HepG2 (cell line): Measurements from ENCODE around the gene TMEM127. TPM values are rescaled to one million over a fixed set of nuclear protein-coding genes. Genes with fewer than 3 reads are reported as not detected.

Experiments
- BRCA1 ChIP-seq: sonication (generic); formaldehyde crosslinking; IDR thresholded peaks from 2 replicates; pipeline ENCODE4 v1.4.0; 2020; ENCODE audit warnings: missing genetic modification reagents
- CENPX ChIP-seq: sonication (generic); formaldehyde crosslinking; IDR thresholded peaks from 2 replicates; pipeline ENCODE4 v1.9.0; 2021; ENCODE audit warnings: mild to moderate bottlenecking, missing genetic modification reagents, moderate library complexity
- DPF2 ChIP-seq: sonication (generic); formaldehyde crosslinking; IDR thresholded peaks from 2 replicates; pipeline ENCODE4 v1.4.0; 2020; ENCODE audit warnings: mild to moderate bottlenecking, low read depth, missing genetic modification reagents, borderline replicate concordance
- FOXP1 ChIP-seq, 2 experiments: fragments of 450-650 bp in 1 of 2; IDR thresholded peaks; 2 replicates each; pipeline ENCODE4 v1.6.1; 2017 to 2018; ENCODE audit warnings: antibody characterized with exemption in 1 of 2
- KAT7 ChIP-seq: IDR thresholded peaks from 2 replicates; pipeline ENCODE4 v1.6.1; 2018; ENCODE audit warnings: borderline replicate concordance, missing compliant biosample characterization
- KMT2B ChIP-seq: IDR thresholded peaks from 2 replicates; pipeline ENCODE4 v1.6.1; 2016; ENCODE audit warnings: missing genetic modification reagents, missing compliant biosample characterization
- NONO ChIP-seq, 2 experiments: fragments of 450-650 bp in 1 of 2; sonication (generic) in 1 of 2; formaldehyde crosslinking in 1 of 2; IDR thresholded peaks in 1 of 2; conservative IDR thresholded peaks in 1 of 2; 2 replicates each; pipeline versions ENCODE4 v1.6.1 to v1.8.0; 2017 to 2022; ENCODE audit warnings: mild to moderate bottlenecking in 1 of 2, missing genetic modification reagents in 1 of 2, moderate library complexity in 1 of 2
- SKI ChIP-seq: fragments of 450-650 bp; IDR thresholded peaks from one replicate; pipeline ENCODE4 v1.6.1; 2018; ENCODE audit warnings: mild to moderate bottlenecking; ENCODE audit not compliant: partially characterized antibody
- SMARCC2 ChIP-seq: fragments of 450-650 bp; IDR thresholded peaks from 2 replicates; pipeline ENCODE4 v1.6.1; 2017; ENCODE audit warnings: antibody characterized with exemption, mild to moderate bottlenecking
- THAP11 ChIP-seq: IDR thresholded peaks from 2 replicates; pipeline ENCODE4 v1.6.1; 2016; ENCODE audit warnings: missing biosample characterization, missing genetic modification reagents
- ZFP62 ChIP-seq: sonication (generic); formaldehyde crosslinking; IDR thresholded peaks from 2 replicates; pipeline ENCODE4 v1.4.0; 2020; ENCODE audit warnings: missing genetic modification reagents
- ZNF160 ChIP-seq: sonication (generic); formaldehyde crosslinking; IDR thresholded peaks from 2 replicates; pipeline ENCODE4 v1.8.0; 2022; ENCODE audit warnings: mild to moderate bottlenecking, inconsistent platforms, missing genetic modification reagents
- ZNF180 ChIP-seq: sonication (generic); formaldehyde crosslinking; IDR thresholded peaks from 2 replicates; pipeline ENCODE4 v1.4.0; 2020; ENCODE audit warnings: low read depth, missing genetic modification reagents, borderline replicate concordance
- ZNF335 ChIP-seq: sonication (generic); formaldehyde crosslinking; IDR thresholded peaks from 2 replicates; pipeline ENCODE4 v1.4.0; 2020; ENCODE audit warnings: missing genetic modification reagents
- ZNF430 ChIP-seq: sonication (generic); formaldehyde crosslinking; IDR thresholded peaks from 2 replicates; pipeline ENCODE4 v1.9.0; 2021; ENCODE audit warnings: mild to moderate bottlenecking, missing genetic modification reagents
- ZNF552 ChIP-seq: sonication (generic); formaldehyde crosslinking; IDR thresholded peaks from 2 replicates; pipeline ENCODE4 v1.9.0; 2022; ENCODE audit warnings: missing genetic modification reagents, mild to moderate bottlenecking, borderline replicate concordance
- ZNF724P ChIP-seq: sonication (generic); formaldehyde crosslinking; IDR thresholded peaks from 2 replicates; pipeline ENCODE4 v1.8.0; 2022; ENCODE audit warnings: missing genetic modification reagents, borderline replicate concordance
- ZNF772 ChIP-seq: sonication (generic); formaldehyde crosslinking; IDR thresholded peaks from 2 replicates; pipeline ENCODE4 v1.5.0; 2020; ENCODE audit warnings: mild to moderate bottlenecking, missing genetic modification reagents
- ZNF792 ChIP-seq: IDR thresholded peaks from 2 replicates; pipeline ENCODE4 v1.6.1; 2016
- polyA plus RNA-seq, 8 experiments: library from polyadenylated mRNA; depleted of rRNA in 3 of 8; stranded (reverse) in 7 of 8; unstranded in 1 of 8; fragments of >200 nt; fragmentation: Illumina TruSeq in 4 of 8; extraction: Trizol in 4 of 8; gene quantifications; 2 replicates each; pipeline versions ENCODE4 v1.2.1 to v1.2.3, GENCODE V29; 2011 to 2016; ENCODE audit warnings: low read depth in 4 of 8, missing spikeins in 1 of 8, mixed read lengths in 1 of 8; ENCODE audit not compliant: insufficient read depth in 1 of 8
- total RNA-seq, 5 experiments: library from RNA; depleted of rRNA; stranded (reverse); fragments of >200 nt; fragmentation: Illumina TruSeq; extraction: Trizol; gene quantifications; 2 replicates each; pipeline ENCODE4 v1.2.3, GENCODE V29; 2016; ENCODE audit warnings: low read depth in 1 of 5
- TF ChIP-seq, protein P1 (sequence below): sonication (generic); formaldehyde crosslinking; IDR thresholded peaks from 2 replicates; pipeline ENCODE4 v1.8.0; 2022; ENCODE audit warnings: mild to moderate bottlenecking, missing genetic modification reagents, moderate library complexity
- TF ChIP-seq, protein P2 (sequence below): sonication (generic); formaldehyde crosslinking; IDR thresholded peaks from 2 replicates; pipeline ENCODE4 v1.8.0; 2022; ENCODE audit warnings: low read depth, missing genetic modification reagents
- TF ChIP-seq, protein P3 (sequence below), 2 experiments: sonication (generic) in 1 of 2; formaldehyde crosslinking in 1 of 2; IDR thresholded peaks; 2 replicates each; pipeline versions ENCODE4 v1.5.1 to v1.6.1; 2011 to 2020; ENCODE audit warnings: borderline replicate concordance in 1 of 2, low read depth in 1 of 2, low read length in 1 of 2, mild to moderate bottlenecking in 1 of 2, missing genetic modification reagents in 1 of 2, moderate library complexity in 1 of 2
- TF ChIP-seq, protein P4 (sequence below): sonication (generic); formaldehyde crosslinking; IDR thresholded peaks from 2 replicates; pipeline ENCODE4 v1.4.0; 2020; ENCODE audit warnings: mild to moderate bottlenecking, missing genetic modification reagents

Gene TMEM127
- total and polyA plus RNA-seq, 2 of the 13 experiments (the other 11 are each of a cell fraction or from before 2014, with no cell fraction given): 21.5 to 33.9 TPM

GRCh38 chr2:96305091-96305978, 39.5 kb upstream of the TMEM127 start, which contains the start of gene SNRNP200 (continued):
- TF ChIP-seq, protein P1, sequence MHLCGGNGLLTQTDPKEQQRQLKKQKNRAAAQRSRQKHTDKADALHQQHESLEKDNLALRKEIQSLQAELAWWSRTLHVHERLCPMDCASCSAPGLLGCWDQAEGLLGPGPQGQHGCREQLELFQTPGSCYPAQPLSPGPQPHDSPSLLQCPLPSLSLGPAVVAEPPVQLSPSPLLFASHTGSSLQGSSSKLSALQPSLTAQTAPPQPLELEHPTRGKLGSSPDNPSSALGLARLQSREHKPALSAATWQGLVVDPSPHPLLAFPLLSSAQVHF: no peak
- TF ChIP-seq ZNF792 (peak; percentile 72; the same call in 1 of the 2 replicates), CENPX (CRISPR knock-in tag) (no peak), ZFP62 (CRISPR knock-in tag) (0 out of 2 replicates have a peak, but pooled peaks have one; percentile 86), ZNF335 (CRISPR knock-in tag) (peak; percentile 74; the same call in 1 of the 2 replicates), ZNF430 (CRISPR knock-in tag) (no peak; the same call in none of the 2 replicates), BRCA1 (CRISPR knock-in tag) (peak; percentile 90; the same call in 1 of the 2 replicates), ZNF724P (peak; percentile 78; the same call in 1 of the 2 replicates), NONO (IDR thresholded peaks at IDR 0.05) (no peak), NONO (CRISPR knock-in tag; conservative IDR thresholded peaks at IDR 0.05) (peak; percentile 74), ZNF160 (CRISPR knock-in tag) (peak; percentile 78), SKI (no peak), SMARCC2 (no peak), KMT2B (peak; percentile 98), KAT7 (CRISPR knock-in tag) (peak; percentile 90; the same call in 1 of the 2 replicates), ZNF552 (peak; percentile 82), THAP11 (peak; percentile 97), ZNF772 (CRISPR knock-in tag) (peak; percentile 96), DPF2 (peak; percentile 26; the same call in 1 of the 2 replicates), ZNF180 (CRISPR knock-in tag) (0 out of 2 replicates have a peak, but pooled peaks have one; percentile 58), FOXP1 (IDR thresholded peaks at IDR 0.05) (no peak), FOXP1 (CRISPR knock-in tag; IDR thresholded peaks at IDR 0.05) (peak; percentile 22; the same call in 1 of the 2 replicates)
- TF ChIP-seq, protein P2, sequence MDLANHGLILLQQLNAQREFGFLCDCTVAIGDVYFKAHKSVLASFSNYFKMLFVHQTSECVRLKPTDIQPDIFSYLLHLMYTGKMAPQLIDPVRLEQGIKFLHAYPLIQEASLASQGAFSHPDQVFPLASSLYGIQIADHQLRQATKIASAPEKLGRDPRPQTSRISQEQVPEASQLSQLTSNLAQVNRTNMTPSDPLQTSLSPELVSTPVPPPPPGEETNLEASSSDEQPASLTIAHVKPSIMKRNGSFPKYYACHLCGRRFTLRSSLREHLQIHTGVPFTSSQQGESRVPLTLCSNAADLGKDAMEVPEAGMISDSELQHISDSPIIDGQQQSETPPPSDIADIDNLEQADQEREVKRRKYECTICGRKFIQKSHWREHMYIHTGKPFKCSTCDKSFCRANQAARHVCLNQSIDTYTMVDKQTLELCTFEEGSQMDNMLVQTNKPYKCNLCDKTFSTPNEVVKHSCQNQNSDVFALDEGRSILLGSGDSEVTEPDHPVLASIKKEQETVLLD (CRISPR knock-in tag): no peak; the same call in 1 of the 2 replicates
- TF ChIP-seq, protein P3, sequence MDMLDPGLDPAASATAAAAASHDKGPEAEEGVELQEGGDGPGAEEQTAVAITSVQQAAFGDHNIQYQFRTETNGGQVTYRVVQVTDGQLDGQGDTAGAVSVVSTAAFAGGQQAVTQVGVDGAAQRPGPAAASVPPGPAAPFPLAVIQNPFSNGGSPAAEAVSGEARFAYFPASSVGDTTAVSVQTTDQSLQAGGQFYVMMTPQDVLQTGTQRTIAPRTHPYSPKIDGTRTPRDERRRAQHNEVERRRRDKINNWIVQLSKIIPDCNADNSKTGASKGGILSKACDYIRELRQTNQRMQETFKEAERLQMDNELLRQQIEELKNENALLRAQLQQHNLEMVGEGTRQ (IDR thresholded peaks at IDR 0.05; ENCODE audit: low read depth, low read length): no peak
- TF ChIP-seq, protein P3 (CRISPR knock-in tag; IDR thresholded peaks at IDR 0.05; ENCODE audit: borderline replicate concordance): peak; percentile 44; the same call in 1 of the 2 replicates
- TF ChIP-seq, protein P4, sequence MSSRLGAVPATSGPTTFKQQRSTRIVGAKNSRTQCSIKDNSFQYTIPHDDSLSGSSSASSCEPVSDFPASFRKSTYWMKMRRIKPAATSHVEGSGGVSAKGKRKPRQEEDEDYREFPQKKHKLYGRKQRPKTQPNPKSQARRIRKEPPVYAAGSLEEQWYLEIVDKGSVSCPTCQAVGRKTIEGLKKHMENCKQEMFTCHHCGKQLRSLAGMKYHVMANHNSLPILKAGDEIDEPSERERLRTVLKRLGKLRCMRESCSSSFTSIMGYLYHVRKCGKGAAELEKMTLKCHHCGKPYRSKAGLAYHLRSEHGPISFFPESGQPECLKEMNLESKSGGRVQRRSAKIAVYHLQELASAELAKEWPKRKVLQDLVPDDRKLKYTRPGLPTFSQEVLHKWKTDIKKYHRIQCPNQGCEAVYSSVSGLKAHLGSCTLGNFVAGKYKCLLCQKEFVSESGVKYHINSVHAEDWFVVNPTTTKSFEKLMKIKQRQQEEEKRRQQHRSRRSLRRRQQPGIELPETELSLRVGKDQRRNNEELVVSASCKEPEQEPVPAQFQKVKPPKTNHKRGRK (CRISPR knock-in tag): 0 out of 2 replicates have a peak, but pooled peaks have one; percentile 30
